Neural progenitor cell (in vitro differentiated cells): ENCODE measurements around the gene IREB2. TPM values are rescaled to one million over a fixed set of nuclear protein-coding genes. Genes with fewer than 3 reads are reported as not detected.
A peak's percentile ranks its signal among the peaks of the same experiment; 100 is the strongest.

Experiments
- DNase-seq: peaks from one replicate; pipeline ENCODE4 v3.0.0-alpha.2; 2016; ENCODE audit warnings: low spot score
- H2AFZ ChIP-seq: fragments of 200-600 bp; sonication (generic); replicated peaks from 2 replicates; pipeline ENCODE4 v1.6.1; 2016; ENCODE audit warnings: antibody characterized with exemption
- H3F3A ChIP-seq: fragments of 200-600 bp; sonication (generic); 2 replicates; pipeline ENCODE4 v1.6.1; 2016; ENCODE audit warnings: antibody characterized with exemption, low read depth
- H3K27ac ChIP-seq: fragments of 200-600 bp; sonication (generic); 2 replicates; pipeline ENCODE4 v1.5.1; 2016; ENCODE audit warnings: mild to moderate bottlenecking
- H3K27me3 ChIP-seq: fragments of 200-600 bp; sonication (generic); 2 replicates; pipeline ENCODE4 v1.6.1; 2016; ENCODE audit warnings: mild to moderate bottlenecking, moderate library complexity
- H3K36me3 ChIP-seq: fragments of 200-600 bp; sonication (generic); 2 replicates; pipeline ENCODE4 v1.5.1; 2016
- H3K4me1 ChIP-seq: fragments of 200-600 bp; sonication (generic); 2 replicates; pipeline ENCODE4 v1.6.1; 2016; ENCODE audit warnings: mixed run types
- H3K4me2 ChIP-seq: fragments of 200-600 bp; sonication (generic); 2 replicates; pipeline ENCODE4 v1.6.1; 2016
- H3K4me3 ChIP-seq: fragments of 200-600 bp; sonication (generic); 2 replicates; pipeline ENCODE4 v1.5.1; 2016
- H3K79me2 ChIP-seq: fragments of 200-600 bp; sonication (generic); 2 replicates; pipeline ENCODE4 v1.6.1; 2016; ENCODE audit warnings: low read depth
- H3K9ac ChIP-seq: fragments of 200-600 bp; sonication (generic); 2 replicates; pipeline ENCODE4 v1.6.1; 2016
- H3K9me3 ChIP-seq: fragments of 200-600 bp; sonication (generic); 2 replicates; pipeline ENCODE4 v1.5.1; 2016; ENCODE audit warnings: low read depth
- H4K20me1 ChIP-seq: fragments of 200-600 bp; sonication (generic); 2 replicates; pipeline ENCODE4 v1.6.1; 2016; ENCODE audit warnings: low read depth
- H3K27ac Mint-ChIP-seq: 3 replicates; pipeline ENCODE4 v1.8.0; 2021; ENCODE audit warnings: mixed read lengths
- H3K27me3 Mint-ChIP-seq: 2 replicates; pipeline ENCODE4 v1.8.0; 2022; ENCODE audit warnings: low read depth, mild to moderate bottlenecking, inconsistent platforms, moderate library complexity, mixed read lengths; ENCODE audit not compliant: insufficient read depth
- H3K36me3 Mint-ChIP-seq: 3 replicates; pipeline ENCODE4 v1.8.0; 2021; ENCODE audit warnings: mixed read lengths
- H3K4me1 Mint-ChIP-seq: 3 replicates; pipeline ENCODE4 v1.8.0; 2021; ENCODE audit warnings: mixed read lengths
- H3K4me3 Mint-ChIP-seq: 3 replicates; pipeline ENCODE4 v1.8.0; 2021; ENCODE audit warnings: mild to moderate bottlenecking, moderate library complexity, mixed read lengths
- H3K9me3 Mint-ChIP-seq: 3 replicates; pipeline ENCODE4 v1.8.0; 2020; ENCODE audit warnings: mixed read lengths
- CTCF ChIP-seq: fragments of 200-600 bp; sonication (generic); IDR thresholded peaks from 2 replicates; pipeline ENCODE4 v1.5.1; 2017; ENCODE audit warnings: antibody characterized with exemption, mild to moderate bottlenecking
- EZH2 ChIP-seq: fragments of 200-600 bp; sonication (generic); IDR thresholded peaks from 2 replicates; pipeline ENCODE4 v1.6.1; 2017; ENCODE audit warnings: antibody characterized with exemption, mild to moderate bottlenecking, moderate library complexity
- EZH2phosphoT487 ChIP-seq: fragments of 200-600 bp; sonication (generic); IDR thresholded peaks from 2 replicates; pipeline ENCODE4 v1.6.1; 2017; ENCODE audit warnings: antibody characterized with exemption
- total RNA-seq: library from RNA; depleted of rRNA; stranded (reverse); fragments of >200 nt; gene quantifications from 2 replicates; pipeline ENCODE4 v1.2.3, GENCODE V29; 2015; ENCODE audit warnings: low replicate concordance

The IREB2 gene
- total RNA-seq, 1 donor from 2014 or later: 87.7 TPM

DNA sequence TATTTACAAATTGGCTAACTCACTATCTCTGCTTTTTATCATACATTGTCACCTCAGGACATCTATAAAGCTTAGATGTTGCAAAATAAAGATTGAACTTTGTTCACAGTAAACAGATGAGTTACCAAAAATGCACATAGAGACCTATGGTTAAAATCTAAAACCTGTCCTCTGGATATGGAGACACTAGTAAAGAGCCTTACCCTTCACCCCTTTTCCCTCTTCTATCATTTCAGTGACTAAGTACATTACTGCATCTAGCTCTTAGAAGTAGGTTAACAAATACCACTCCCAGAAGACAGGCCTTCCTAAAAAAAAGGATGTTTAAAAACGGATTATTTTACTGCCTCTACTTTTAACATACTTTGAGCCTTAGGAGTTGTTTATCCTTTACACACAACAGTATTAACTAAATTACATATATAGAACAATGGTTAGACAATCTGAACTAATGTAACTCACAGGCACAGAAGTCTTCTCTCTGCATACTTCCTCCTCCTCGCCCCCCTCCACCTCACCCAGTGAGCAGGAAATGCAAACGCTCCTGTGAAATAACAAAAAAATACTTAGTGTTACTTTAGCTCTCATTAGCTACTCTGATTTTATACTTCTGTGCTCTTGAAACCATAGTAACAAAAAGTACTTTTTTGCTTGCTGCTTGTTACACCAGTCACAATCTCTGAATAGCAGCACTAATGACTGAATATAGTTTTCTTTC, 23.3 kb downstream of the IREB2 start:
- no peaks in the 10 kb centered on the region for H3K27me3 ChIP-seq
- H4K20me1 ChIP-seq: peaks cover 66% of the 10 kb centered on the region
- no peak overlapping the region for H3K4me3 Mint-ChIP-seq
- no peak overlapping the region for H3K4me2 ChIP-seq
- H3K9me3 Mint-ChIP-seq: no peaks in the 10 kb centered on the region
- no peak overlapping the region for H3K4me3 ChIP-seq
- peaks cover 75% of the 10 kb centered on the region for H3K79me2 ChIP-seq
- no peaks in the 10 kb centered on the region for H3F3A ChIP-seq
- no peaks in the 10 kb centered on the region for H3K4me1 Mint-ChIP-seq
- H3K36me3 Mint-ChIP-seq: peaks cover 11% of the 10 kb centered on the region
- H3K9me3 ChIP-seq: no peaks in the 10 kb centered on the region
- H3K27me3 Mint-ChIP-seq: no peaks in the 10 kb centered on the region
- H2AFZ ChIP-seq: no peak overlapping the region
- TF ChIP-seq EZH2phosphoT487: no peak
- DNase-seq: no peak
- no peak overlapping the region for H3K27ac Mint-ChIP-seq
- peaks cover 25% of the 10 kb centered on the region for H3K36me3 ChIP-seq
- no peak overlapping the region for H3K27ac ChIP-seq
- no peaks in the 10 kb centered on the region for H3K4me1 ChIP-seq
- peak overlapping the region; percentile 12 for H3K9ac ChIP-seq

- H3K27me3 ChIP-seq: no peaks in the 10 kb centered on the region
- H3K4me1 ChIP-seq: no peaks in the 10 kb centered on the region
- H3F3A ChIP-seq: peaks cover 5% of the 10 kb centered on the region
- no peak overlapping the region for H3K4me2 ChIP-seq
- H3K4me3 Mint-ChIP-seq: no peak overlapping the region
- no peak for DNase-seq
- no peak overlapping the region for H2AFZ ChIP-seq
- H3K9ac ChIP-seq: no peak overlapping the region
- no peaks in the 10 kb centered on the region for H3K27me3 Mint-ChIP-seq
- H3K27ac ChIP-seq: no peak overlapping the region
- H3K9me3 ChIP-seq: no peaks in the 10 kb centered on the region
- no peak overlapping the region for H3K27ac Mint-ChIP-seq
- peaks cover 63% of the 10 kb centered on the region for H3K36me3 ChIP-seq
- TF ChIP-seq EZH2phosphoT487 (no peak), EZH2 (no peak), CTCF (no peak)
- H3K36me3 Mint-ChIP-seq: peaks cover 19% of the 10 kb centered on the region
- H4K20me1 ChIP-seq: peaks cover 3% of the 10 kb centered on the region
- H3K9me3 Mint-ChIP-seq: no peaks in the 10 kb centered on the region
- no peaks in the 10 kb centered on the region for H3K4me1 Mint-ChIP-seq
- peaks cover 6% of the 10 kb centered on the region for H3K79me2 ChIP-seq
- H3K4me3 ChIP-seq: no peak overlapping the region
Measured at GRCh38 chr15:78469031-78469430, 31.0 kb downstream of the IREB2 start.

- H3K79me2 ChIP-seq: no peaks in the 10 kb centered on the region
- H3K4me2 ChIP-seq: no peak overlapping the region
- no peaks in the 10 kb centered on the region for H3K27me3 Mint-ChIP-seq
- H3F3A ChIP-seq: peaks cover 31% of the 10 kb centered on the region
- no peaks in the 10 kb centered on the region for H4K20me1 ChIP-seq
- H3K4me3 Mint-ChIP-seq: no peak overlapping the region
- no peak for TF ChIP-seq EZH2phosphoT487
- TF ChIP-seq EZH2: no peak
- no peak for TF ChIP-seq CTCF
- H3K4me1 ChIP-seq: no peaks in the 10 kb centered on the region
- no peaks in the 10 kb centered on the region for H3K9me3 ChIP-seq
- H3K4me3 ChIP-seq: no peak overlapping the region
- no peaks in the 10 kb centered on the region for H3K9me3 Mint-ChIP-seq
- no peak overlapping the region for H3K27ac Mint-ChIP-seq
- no peak for DNase-seq
- no peaks in the 10 kb centered on the region for H3K4me1 Mint-ChIP-seq
- H3K36me3 ChIP-seq: peaks cover 20% of the 10 kb centered on the region
- H3K9ac ChIP-seq: no peak overlapping the region
- H3K36me3 Mint-ChIP-seq: peaks cover 12% of the 10 kb centered on the region
- H3K27ac ChIP-seq: no peak overlapping the region
- H2AFZ ChIP-seq: no peak overlapping the region
- no peaks in the 10 kb centered on the region for H3K27me3 ChIP-seq
Measured at GRCh38 chr15:78477295-78477694, 39.3 kb downstream of the IREB2 start.

DNA sequence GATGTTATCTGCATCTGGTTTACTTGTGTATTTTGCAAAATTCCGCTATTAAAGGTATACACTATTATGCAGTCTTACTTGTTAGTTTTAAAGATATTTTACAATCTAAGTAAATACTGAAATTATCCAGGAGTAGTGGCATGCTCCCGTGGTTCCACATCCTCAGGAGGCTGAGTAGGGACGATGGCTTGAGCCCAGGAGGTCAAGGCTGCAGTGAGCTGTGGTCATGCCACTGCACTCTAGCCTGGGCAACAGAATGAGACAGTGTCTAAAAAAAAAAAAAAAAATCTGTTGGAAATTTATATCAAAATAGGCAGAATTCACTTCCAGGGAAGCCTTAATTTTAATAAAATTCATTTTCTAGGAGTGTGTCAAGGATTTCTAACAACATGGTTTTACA, 41.6 kb downstream of the IREB2 start:
- no peak for DNase-seq
- Histone ChIP-seq H2AFZ (no peak overlapping the region), H3K9me3 (no peaks in the 10 kb centered on the region), H3K4me1 (no peaks in the 10 kb centered on the region), H3K9ac (no peak overlapping the region), H3K4me3 (no peak overlapping the region), H4K20me1 (no peaks in the 10 kb centered on the region), H3K79me2 (no peaks in the 10 kb centered on the region), H3K27ac (no peak overlapping the region), H3K4me2 (no peak overlapping the region), H3F3A (peaks cover 36% of the 10 kb centered on the region), H3K27me3 (no peaks in the 10 kb centered on the region), H3K36me3 (peaks cover 25% of the 10 kb centered on the region)
- Mint-ChIP-seq H3K27me3 (no peaks in the 10 kb centered on the region), H3K9me3 (no peaks in the 10 kb centered on the region), H3K4me1 (no peaks in the 10 kb centered on the region), H3K4me3 (no peak overlapping the region), H3K36me3 (peaks cover 14% of the 10 kb centered on the region), H3K27ac (no peak overlapping the region)
- TF ChIP-seq CTCF (no peak), EZH2 (no peak), EZH2phosphoT487 (no peak)
